Measurements from ENCODE around the gene LMOD2. TPM values are rescaled to one million over a fixed set of nuclear protein-coding genes. Genes with fewer than 3 reads are reported as not detected.

The LMOD2 gene
- total and polyA plus RNA-seq, 10 of the 15 experiments (the other 5 are each of a cell fraction or from before 2014, with no cell fraction given) = not detected

DNA sequence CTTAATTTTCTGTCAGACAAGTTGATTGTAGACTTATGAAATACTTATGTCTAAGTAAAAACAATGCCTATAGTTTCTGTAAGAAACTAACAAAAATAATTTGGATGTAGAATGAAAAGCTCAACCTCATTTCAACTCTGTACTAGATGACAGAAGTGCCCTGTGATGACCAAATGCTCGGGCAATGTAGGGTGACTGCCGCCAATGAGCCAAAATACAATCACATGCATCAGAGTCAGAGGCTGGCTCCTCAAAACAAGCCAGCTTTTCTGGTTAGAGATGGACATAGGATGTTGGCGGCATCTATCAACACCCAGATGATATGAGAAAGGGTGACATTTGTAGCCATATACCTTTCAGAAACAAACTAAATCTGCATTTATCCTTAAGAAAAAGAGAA is 23.9 kb downstream of the LMOD2 start:
- WGBS (ENCODE audit: insufficient coverage, insufficient replicate concordance, low lambda C conversion rate, missing lambda C conversion rate) = 97% methylated on average over 3 of the region's 3 CpGs
- Histone ChIP-seq H4K20me1 (ENCODE audit: control insufficient read depth, insufficient read depth) (no peaks in the 10 kb centered on the region), H3K27ac (ENCODE audit: control insufficient read depth, insufficient read depth) (no peak overlapping the region), H3K4me2 (ENCODE audit: control insufficient read depth, insufficient read depth) (no peak overlapping the region), H3K36me3 (ENCODE audit: control insufficient read depth in 2 of 2, insufficient read depth in 2 of 2, low read length in 1 of 2) (no peaks in the 10 kb centered on the region; a peak in 1 of 4 replicates), H3K4me3 (no peak overlapping the region), H3K27me3 (replicated peaks in 1 of 2; ENCODE audit: control insufficient read depth in 2 of 2, insufficient read depth in 2 of 2, low read length in 1 of 2) (no peaks in the 10 kb centered on the region), H3K4me1 (ENCODE audit: control insufficient read depth, insufficient read depth, low read length) (no peaks in the 10 kb centered on the region), H2AFZ (ENCODE audit: control insufficient read depth, low read depth, low read length) (no peak overlapping the region), H3K9me3 (replicated peaks; ENCODE audit: control insufficient read depth, insufficient read depth, low read length) (no peaks in the 10 kb centered on the region), H3K9ac (ENCODE audit: control insufficient read depth, insufficient read depth, low read length) (no peak overlapping the region), H3K79me2 (ENCODE audit: control insufficient read depth, insufficient read depth, low read length) (no peaks in the 10 kb centered on the region)
- DNase-seq (ENCODE audit: low read depth, low spot score) = no peak
- no peak for ATAC-seq
- SMC1A ChIA-PET (ENCODE audit: uncharacterized antibody, unreplicated experiment) = interaction anchor here (0.6 to 1.5 kb wide), 2 partner anchors 193 to 1610 kb away, joined by 4 to 5 read pairs; no protein-coding TSS in a partner anchor
- BruUV-seq (replicated peaks) = no TSS peak
- intact Hi-C loops (cut with micrococcal nuclease; ENCODE audit: unreplicated experiment) = no loop called here
- in situ Hi-C loops (cut with MboI) = no loop called here
- RAD21 ChIA-PET (ENCODE audit: unreplicated experiment) = interaction anchor here (1.6 to 1.7 kb wide), 2 partner anchors 10 to 193 kb away, joined by 3 to 4 read pairs; no protein-coding TSS in a partner anchor
- no peak for FAIRE-seq
- POLR2A ChIA-PET = no interaction called here
- CTCF ChIA-PET = interaction anchor here (0.9 to 3.3 kb wide), 4 partner anchors 10 to 193 kb away, joined by 4 to 22 read pairs (median 7); no protein-coding TSS in a partner anchor
- no peak for TF ChIP-seq TCF7 (IDR thresholded peaks at IDR 0.05; ENCODE audit: borderline replicate concordance)
- no peak for TF ChIP-seq RFX5 (IDR thresholded peaks at IDR 0.05; ENCODE audit: low read depth, low read length)
- no peak for TF ChIP-seq DPF2 (IDR thresholded peaks at IDR 0.05)
- no peak for TF ChIP-seq CBFB (IDR thresholded peaks at IDR 0.05; ENCODE audit: low read depth)
- TF ChIP-seq YBX1 (IDR thresholded peaks at IDR 0.05) = no peak
- no peak for TF ChIP-seq FOXK2 (IDR thresholded peaks at IDR 0.05)
- TF ChIP-seq, protein P1, sequence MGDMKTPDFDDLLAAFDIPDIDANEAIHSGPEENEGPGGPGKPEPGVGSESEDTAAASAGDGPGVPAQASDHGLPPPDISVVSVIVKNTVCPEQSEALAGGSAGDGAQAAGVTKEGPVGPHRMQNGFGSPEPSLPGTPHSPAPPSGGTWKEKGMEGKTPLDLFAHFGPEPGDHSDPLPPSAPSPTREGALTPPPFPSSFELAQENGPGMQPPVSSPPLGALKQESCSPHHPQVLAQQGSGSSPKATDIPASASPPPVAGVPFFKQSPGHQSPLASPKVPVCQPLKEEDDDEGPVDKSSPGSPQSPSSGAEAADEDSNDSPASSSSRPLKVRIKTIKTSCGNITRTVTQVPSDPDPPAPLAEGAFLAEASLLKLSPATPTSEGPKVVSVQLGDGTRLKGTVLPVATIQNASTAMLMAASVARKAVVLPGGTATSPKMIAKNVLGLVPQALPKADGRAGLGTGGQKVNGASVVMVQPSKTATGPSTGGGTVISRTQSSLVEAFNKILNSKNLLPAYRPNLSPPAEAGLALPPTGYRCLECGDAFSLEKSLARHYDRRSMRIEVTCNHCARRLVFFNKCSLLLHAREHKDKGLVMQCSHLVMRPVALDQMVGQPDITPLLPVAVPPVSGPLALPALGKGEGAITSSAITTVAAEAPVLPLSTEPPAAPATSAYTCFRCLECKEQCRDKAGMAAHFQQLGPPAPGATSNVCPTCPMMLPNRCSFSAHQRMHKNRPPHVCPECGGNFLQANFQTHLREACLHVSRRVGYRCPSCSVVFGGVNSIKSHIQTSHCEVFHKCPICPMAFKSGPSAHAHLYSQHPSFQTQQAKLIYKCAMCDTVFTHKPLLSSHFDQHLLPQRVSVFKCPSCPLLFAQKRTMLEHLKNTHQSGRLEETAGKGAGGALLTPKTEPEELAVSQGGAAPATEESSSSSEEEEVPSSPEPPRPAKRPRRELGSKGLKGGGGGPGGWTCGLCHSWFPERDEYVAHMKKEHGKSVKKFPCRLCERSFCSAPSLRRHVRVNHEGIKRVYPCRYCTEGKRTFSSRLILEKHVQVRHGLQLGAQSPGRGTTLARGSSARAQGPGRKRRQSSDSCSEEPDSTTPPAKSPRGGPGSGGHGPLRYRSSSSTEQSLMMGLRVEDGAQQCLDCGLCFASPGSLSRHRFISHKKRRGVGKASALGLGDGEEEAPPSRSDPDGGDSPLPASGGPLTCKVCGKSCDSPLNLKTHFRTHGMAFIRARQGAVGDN (IDR thresholded peaks at IDR 0.05) = no peak
- no peak for TF ChIP-seq ETV6 (conservative IDR thresholded peaks at IDR 0.05 in 1 of 2, IDR thresholded peaks at IDR 0.05 in 1 of 2; ENCODE audit: borderline replicate concordance in 1 of 2, low read depth in 1 of 2)
- TF ChIP-seq ZNF217 (IDR thresholded peaks at IDR 0.05) = no peak
- TF ChIP-seq, protein P2, sequence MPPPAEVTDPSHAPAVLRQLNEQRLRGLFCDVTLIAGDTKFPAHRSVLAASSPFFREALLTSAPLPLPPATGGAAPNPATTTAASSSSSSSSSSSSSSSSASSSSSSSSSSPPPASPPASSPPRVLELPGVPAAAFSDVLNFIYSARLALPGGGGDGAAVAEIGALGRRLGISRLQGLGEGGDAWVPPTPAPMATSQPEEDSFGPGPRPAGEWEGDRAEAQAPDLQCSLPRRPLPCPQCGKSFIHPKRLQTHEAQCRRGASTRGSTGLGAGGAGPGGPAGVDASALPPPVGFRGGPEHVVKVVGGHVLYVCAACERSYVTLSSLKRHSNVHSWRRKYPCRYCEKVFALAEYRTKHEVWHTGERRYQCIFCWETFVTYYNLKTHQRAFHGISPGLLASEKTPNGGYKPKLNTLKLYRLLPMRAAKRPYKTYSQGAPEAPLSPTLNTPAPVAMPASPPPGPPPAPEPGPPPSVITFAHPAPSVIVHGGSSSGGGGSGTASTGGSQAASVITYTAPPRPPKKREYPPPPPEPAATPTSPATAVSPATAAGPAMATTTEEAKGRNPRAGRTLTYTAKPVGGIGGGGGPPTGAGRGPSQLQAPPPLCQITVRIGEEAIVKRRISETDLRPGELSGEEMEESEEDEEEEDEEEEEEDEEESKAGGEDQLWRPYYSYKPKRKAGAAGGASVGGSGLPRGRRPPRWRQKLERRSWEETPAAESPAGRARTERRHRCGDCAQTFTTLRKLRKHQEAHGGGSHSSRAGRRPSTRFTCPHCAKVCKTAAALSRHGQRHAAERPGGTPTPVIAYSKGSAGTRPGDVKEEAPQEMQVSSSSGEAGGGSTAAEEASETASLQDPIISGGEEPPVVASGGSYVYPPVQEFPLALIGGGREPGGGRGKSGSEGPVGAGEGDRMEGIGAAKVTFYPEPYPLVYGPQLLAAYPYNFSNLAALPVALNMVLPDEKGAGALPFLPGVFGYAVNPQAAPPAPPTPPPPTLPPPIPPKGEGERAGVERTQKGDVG (CRISPR knock-in tag; IDR thresholded peaks at IDR 0.05) = no peak
- TF ChIP-seq ZNF24 (IDR thresholded peaks at IDR 0.05) = no peak
- TF ChIP-seq, protein P3, sequence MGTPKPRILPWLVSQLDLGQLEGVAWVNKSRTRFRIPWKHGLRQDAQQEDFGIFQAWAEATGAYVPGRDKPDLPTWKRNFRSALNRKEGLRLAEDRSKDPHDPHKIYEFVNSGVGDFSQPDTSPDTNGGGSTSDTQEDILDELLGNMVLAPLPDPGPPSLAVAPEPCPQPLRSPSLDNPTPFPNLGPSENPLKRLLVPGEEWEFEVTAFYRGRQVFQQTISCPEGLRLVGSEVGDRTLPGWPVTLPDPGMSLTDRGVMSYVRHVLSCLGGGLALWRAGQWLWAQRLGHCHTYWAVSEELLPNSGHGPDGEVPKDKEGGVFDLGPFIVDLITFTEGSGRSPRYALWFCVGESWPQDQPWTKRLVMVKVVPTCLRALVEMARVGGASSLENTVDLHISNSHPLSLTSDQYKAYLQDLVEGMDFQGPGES (IDR thresholded peaks at IDR 0.05) = no peak
- TF ChIP-seq, protein P4, sequence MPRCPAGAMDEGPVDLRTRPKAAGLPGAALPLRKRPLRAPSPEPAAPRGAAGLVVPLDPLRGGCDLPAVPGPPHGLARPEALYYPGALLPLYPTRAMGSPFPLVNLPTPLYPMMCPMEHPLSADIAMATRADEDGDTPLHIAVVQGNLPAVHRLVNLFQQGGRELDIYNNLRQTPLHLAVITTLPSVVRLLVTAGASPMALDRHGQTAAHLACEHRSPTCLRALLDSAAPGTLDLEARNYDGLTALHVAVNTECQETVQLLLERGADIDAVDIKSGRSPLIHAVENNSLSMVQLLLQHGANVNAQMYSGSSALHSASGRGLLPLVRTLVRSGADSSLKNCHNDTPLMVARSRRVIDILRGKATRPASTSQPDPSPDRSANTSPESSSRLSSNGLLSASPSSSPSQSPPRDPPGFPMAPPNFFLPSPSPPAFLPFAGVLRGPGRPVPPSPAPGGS (IDR thresholded peaks at IDR 0.05; ENCODE audit: borderline replicate concordance, insufficient read depth, low read depth, low read length, poor library complexity, severe bottlenecking) = no peak
- no peak for TF ChIP-seq EED (IDR thresholded peaks at IDR 0.05; ENCODE audit: low read depth)

All from GM12878 (cell line).